T-helper 1 cell treated with Interleukin-12 subunit alpha and Interleukin-12 subunit beta and Interleukin-4 antibody, amounts not matched to agents 30 μg/mL and 1 μg/mL, for 36 hours (primary cell): ENCODE data around the gene KRTDAP.

Experiments used
- H3K27ac Mint-ChIP-seq: one replicate; pipeline ENCODE4 v1.8.0; 2021; ENCODE audit warnings: mild to moderate bottlenecking, mixed read lengths
- H3K27me3 Mint-ChIP-seq: one replicate; pipeline ENCODE4 v1.8.0; 2021; ENCODE audit warnings: low read depth, mixed read lengths
- H3K36me3 Mint-ChIP-seq: one replicate; pipeline ENCODE4 v1.8.0; 2021; ENCODE audit warnings: low read depth, mixed read lengths
- H3K4me1 Mint-ChIP-seq: one replicate; pipeline ENCODE4 v1.8.0; 2021; ENCODE audit warnings: low read depth, mixed read lengths
- H3K4me3 Mint-ChIP-seq: one replicate; pipeline ENCODE4 v1.8.0; 2021; ENCODE audit warnings: mild to moderate bottlenecking, moderate library complexity, mixed read lengths
- H3K9me3 Mint-ChIP-seq: one replicate; pipeline ENCODE4 v1.8.0; 2021; ENCODE audit warnings: mixed read lengths

KRTDAP gene

GRCh38 chr19:35459414-35460082 lies 30.7 kb downstream of the KRTDAP start:
- H3K4me1 Mint-ChIP-seq, result peaks cover 34% of the 10 kb centered on the region
- H3K9me3 Mint-ChIP-seq, result no peaks in the 10 kb centered on the region
- H3K4me3 Mint-ChIP-seq, result no peak overlapping the region
- peaks cover 12% of the 10 kb centered on the region for H3K27me3 Mint-ChIP-seq
- H3K36me3 Mint-ChIP-seq, result peaks cover 4% of the 10 kb centered on the region
- no peak overlapping the region for H3K27ac Mint-ChIP-seq

GRCh38 chr19:35458731-35459391 lies 31.4 kb downstream of the KRTDAP start:
- Mint-ChIP-seq H3K4me1 (peaks cover 32% of the 10 kb centered on the region), H3K27me3 (peaks cover 8% of the 10 kb centered on the region), H3K4me3 (no peak overlapping the region), H3K27ac (no peak overlapping the region), H3K9me3 (no peaks in the 10 kb centered on the region), H3K36me3 (peaks cover 4% of the 10 kb centered on the region)

GRCh38 chr19:35458192-35458591 lies 32.1 kb downstream of the KRTDAP start:
- Mint-ChIP-seq H3K4me3 (no peak overlapping the region), H3K9me3 (no peaks in the 10 kb centered on the region), H3K36me3 (peaks cover 4% of the 10 kb centered on the region), H3K27ac (no peak overlapping the region), H3K4me1 (peaks cover 28% of the 10 kb centered on the region), H3K27me3 (peaks cover 9% of the 10 kb centered on the region)

GRCh38 chr19:35457173-35457572 lies 33.1 kb downstream of the KRTDAP start:
- Mint-ChIP-seq H3K4me1 (peaks cover 21% of the 10 kb centered on the region), H3K9me3 (no peaks in the 10 kb centered on the region), H3K27ac (no peak overlapping the region), H3K27me3 (peaks cover 18% of the 10 kb centered on the region), H3K36me3 (peaks cover 4% of the 10 kb centered on the region), H3K4me3 (no peak overlapping the region)

GRCh38 chr19:35455616-35456201 lies 34.6 kb downstream of the KRTDAP start:
- peaks cover 24% of the 10 kb centered on the region for H3K27me3 Mint-ChIP-seq
- no peak overlapping the region for H3K4me3 Mint-ChIP-seq
- no peaks in the 10 kb centered on the region for H3K9me3 Mint-ChIP-seq
- H3K27ac Mint-ChIP-seq, result no peak overlapping the region
- H3K36me3 Mint-ChIP-seq, result peaks cover 4% of the 10 kb centered on the region
- peaks cover 28% of the 10 kb centered on the region for H3K4me1 Mint-ChIP-seq

- Mint-ChIP-seq H3K27me3 (peaks cover 32% of the 10 kb centered on the region), H3K9me3 (no peaks in the 10 kb centered on the region), H3K4me3 (no peak overlapping the region), H3K36me3 (peaks cover 4% of the 10 kb centered on the region), H3K4me1 (peaks cover 22% of the 10 kb centered on the region), H3K27ac (no peak overlapping the region)
Measured at GRCh38 chr19:35454663-35455062, 35.6 kb downstream of the KRTDAP start.

GRCh38 chr19:35451338-35452096 lies 38.7 kb downstream of the KRTDAP start:
- no peak overlapping the region for H3K27ac Mint-ChIP-seq
- peaks cover 53% of the 10 kb centered on the region for H3K27me3 Mint-ChIP-seq
- no peak overlapping the region for H3K4me3 Mint-ChIP-seq
- H3K4me1 Mint-ChIP-seq, result peaks cover 20% of the 10 kb centered on the region
- peaks cover 4% of the 10 kb centered on the region for H3K36me3 Mint-ChIP-seq
- no peaks in the 10 kb centered on the region for H3K9me3 Mint-ChIP-seq

- Mint-ChIP-seq H3K27me3 (peaks cover 64% of the 10 kb centered on the region), H3K4me3 (no peak overlapping the region), H3K4me1 (peaks cover 15% of the 10 kb centered on the region), H3K36me3 (no peaks in the 10 kb centered on the region), H3K27ac (no peak overlapping the region), H3K9me3 (no peaks in the 10 kb centered on the region)
Measured at GRCh38 chr19:35449359-35450043, 40.8 kb downstream of the KRTDAP start.

- Mint-ChIP-seq H3K9me3 (no peaks in the 10 kb centered on the region), H3K27me3 (peaks cover 59% of the 10 kb centered on the region), H3K4me1 (peaks cover 15% of the 10 kb centered on the region), H3K36me3 (no peaks in the 10 kb centered on the region), H3K4me3 (no peak within 1 kb of the TSS), H3K27ac (no peak within 1 kb of the TSS)
Measured at GRCh38 chr19:35447606-35448469, 42.4 kb downstream of the KRTDAP start, which contains the start of gene FFAR2. Gene FFAR2, plus strand, starts transcription at chr19:35448257. Its CDS starts 1,458 bp downstream, at chr19:35449715.

- no peak overlapping the region for H3K4me3 Mint-ChIP-seq
- no peaks in the 10 kb centered on the region for H3K9me3 Mint-ChIP-seq
- no peak overlapping the region for H3K27ac Mint-ChIP-seq
- peaks cover 5% of the 10 kb centered on the region for H3K4me1 Mint-ChIP-seq
- H3K27me3 Mint-ChIP-seq, result peaks cover 47% of the 10 kb centered on the region
- no peaks in the 10 kb centered on the region for H3K36me3 Mint-ChIP-seq
Measured at GRCh38 chr19:35445826-35446593, 44.3 kb downstream of the KRTDAP start.

- H3K27ac Mint-ChIP-seq, result no peak overlapping the region
- H3K27me3 Mint-ChIP-seq, result peaks cover 40% of the 10 kb centered on the region
- no peaks in the 10 kb centered on the region for H3K36me3 Mint-ChIP-seq
- H3K4me1 Mint-ChIP-seq, result peaks cover 5% of the 10 kb centered on the region
- H3K4me3 Mint-ChIP-seq, result no peak overlapping the region
- H3K9me3 Mint-ChIP-seq, result no peaks in the 10 kb centered on the region
Measured at GRCh38 chr19:35444735-35445134, 45.5 kb downstream of the KRTDAP start.

GRCh38 chr19:35442091-35442490 lies 48.2 kb downstream of the KRTDAP start:
- no peaks in the 10 kb centered on the region for H3K36me3 Mint-ChIP-seq
- peaks cover 4% of the 10 kb centered on the region for H3K4me1 Mint-ChIP-seq
- no peak overlapping the region for H3K27ac Mint-ChIP-seq
- H3K9me3 Mint-ChIP-seq, result no peaks in the 10 kb centered on the region
- H3K27me3 Mint-ChIP-seq, result peaks cover 16% of the 10 kb centered on the region
- no peak overlapping the region for H3K4me3 Mint-ChIP-seq

- Mint-ChIP-seq H3K36me3 (no peaks in the 10 kb centered on the region), H3K4me1 (peaks cover 16% of the 10 kb centered on the region), H3K4me3 (no peak overlapping the region), H3K27me3 (no peaks in the 10 kb centered on the region), H3K9me3 (no peaks in the 10 kb centered on the region), H3K27ac (no peak overlapping the region)
Measured at GRCh38 chr19:35439921-35440320, 50.3 kb downstream of the KRTDAP start.
